Pons (tissue), 1 donor: ENCODE measurements around the gene TRAPPC2B.
A peak's percentile ranks its signal among the peaks of the same experiment; 100 is the strongest.

Experiments used
- DNase-seq: peaks from one replicate; pipeline ENCODE4 v3.0.0-alpha.2; 2016; ENCODE audit warnings: low spot score

TRAPPC2B gene

DNA sequence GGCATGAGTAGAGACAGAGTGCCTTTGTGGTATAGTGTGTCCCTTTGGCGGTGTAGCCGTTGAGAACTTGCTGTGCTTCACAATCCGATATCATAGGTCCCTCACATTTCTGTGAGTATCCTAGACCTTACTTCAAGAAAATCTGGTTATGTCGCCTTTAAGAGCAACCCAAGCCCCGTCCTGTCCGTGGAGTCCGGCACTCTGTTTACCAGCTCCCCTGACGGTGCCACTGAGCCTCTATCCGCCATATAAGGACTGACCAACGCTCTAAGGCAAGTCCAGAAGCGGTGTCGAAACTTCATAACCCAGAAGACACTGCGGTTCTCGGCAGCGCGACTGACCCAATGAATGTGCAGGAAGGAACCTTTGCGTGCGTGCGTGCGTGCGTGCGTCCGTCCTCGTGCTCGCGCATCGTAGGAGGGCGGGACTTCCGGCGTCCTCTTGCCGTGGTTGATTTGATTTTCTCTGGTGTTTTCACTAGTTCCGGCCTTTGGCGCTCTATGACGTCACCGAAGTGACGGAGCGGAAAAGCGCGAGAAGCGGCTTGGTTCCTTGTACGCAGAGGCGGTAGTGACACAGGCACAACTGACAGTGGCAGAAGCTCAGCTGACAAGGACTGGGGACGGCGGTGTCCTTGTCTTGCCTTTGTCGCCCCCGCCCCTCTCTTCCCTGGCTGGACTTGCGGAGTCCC is at the start of gene TRAPPC2B, which contains the start of gene ZNF547:
TSS of gene TRAPPC2B (plus strand) at position 555 of the 691 bp plus-strand sequence. CDS start 1,283 bp downstream, outside the sequence.
TSS of gene ZNF547 (plus strand) at position 555 of the 691 bp plus-strand sequence. CDS start 5,005 bp downstream, outside the sequence.
- peak; percentile 98 for DNase-seq

DNA sequence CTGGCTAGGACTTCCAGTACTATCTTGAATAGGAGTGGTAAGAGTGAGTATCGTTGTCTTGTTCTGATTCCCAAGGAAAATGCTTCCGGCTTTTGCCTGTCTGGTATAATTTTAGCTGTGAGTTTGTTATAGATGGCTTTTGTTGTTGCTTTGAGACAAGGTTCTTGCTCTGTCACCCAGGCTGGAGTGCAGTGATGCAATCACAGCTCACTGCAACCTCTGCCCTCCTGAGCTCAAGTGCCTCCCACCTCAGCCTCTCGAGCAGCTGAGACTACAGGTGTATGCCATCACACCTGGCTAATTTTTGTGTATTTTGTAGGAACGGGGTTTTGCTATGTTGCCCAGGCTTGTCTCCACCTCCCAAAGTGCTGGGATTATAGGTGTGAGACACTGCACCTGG is 49.2 kb upstream of the TRAPPC2B start:
- DNase-seq = no peak

DNA sequence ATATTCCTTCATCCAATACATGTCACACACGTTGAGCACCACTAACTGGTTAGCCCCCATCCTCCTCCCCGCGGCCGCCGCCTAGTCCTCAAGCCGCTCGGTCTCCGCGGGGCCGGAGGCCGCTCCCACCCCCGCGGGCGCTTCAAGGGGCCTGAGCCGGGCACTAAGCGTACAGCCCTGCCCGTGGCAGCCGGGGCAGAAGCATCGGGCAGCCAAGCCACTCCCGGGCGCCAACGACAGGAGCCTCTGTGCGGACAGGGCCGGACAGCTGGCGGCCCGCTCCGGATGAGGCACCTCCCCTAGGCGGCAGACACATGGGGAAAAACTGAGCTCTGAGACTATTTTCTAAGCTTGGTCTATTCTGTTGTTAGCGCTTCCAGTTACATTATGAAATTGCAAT is 45.8 kb upstream of the TRAPPC2B start:
- DNase-seq = no peak

DNA sequence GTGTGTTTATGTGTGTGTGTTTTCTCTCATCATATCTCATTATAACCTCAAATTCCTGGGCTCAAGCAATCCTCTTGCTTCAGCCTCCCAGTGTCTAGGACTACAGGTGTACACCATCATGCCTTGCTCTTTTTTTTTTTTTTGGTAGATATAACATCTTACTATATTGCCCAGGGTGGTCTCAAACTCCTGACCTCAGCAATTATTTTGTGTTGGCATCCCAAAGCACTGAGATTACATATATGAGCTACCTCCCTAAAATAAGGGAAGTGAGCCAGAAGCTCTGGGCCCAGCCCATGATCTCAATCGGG is 43.5 kb upstream of the TRAPPC2B start:
- DNase-seq = no peak

- peak; percentile 93 for DNase-seq
These were observed 42.9 kb upstream of the TRAPPC2B start, which contains the start of gene ZNF543 for GRCh38 chr19:57320180-57321084. TSS of gene ZNF543 (plus strand) at chr19:57320472. CDS start at chr19:57320854, 382 bp downstream.

DNA sequence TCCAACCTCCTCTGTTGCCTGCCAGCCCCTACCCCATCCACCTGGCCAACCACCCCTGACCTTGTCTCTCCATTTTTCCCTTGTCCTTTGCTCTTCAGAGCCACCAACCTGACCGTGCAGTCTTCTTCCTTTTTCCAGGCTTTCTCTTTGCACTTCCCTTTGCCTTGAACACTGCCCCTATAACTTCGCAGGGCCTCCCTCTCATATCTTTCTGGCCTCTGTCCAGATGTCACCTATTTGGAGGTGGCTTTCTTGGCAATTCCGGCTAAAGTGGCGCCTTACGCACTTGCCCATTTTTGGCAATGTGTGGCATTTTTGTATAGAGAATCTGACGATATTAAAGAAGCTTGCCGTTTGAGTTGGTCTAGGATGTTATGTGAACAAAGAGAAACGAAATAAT is 42.2 kb upstream of the TRAPPC2B start:
- DNase-seq = no peak

DNA sequence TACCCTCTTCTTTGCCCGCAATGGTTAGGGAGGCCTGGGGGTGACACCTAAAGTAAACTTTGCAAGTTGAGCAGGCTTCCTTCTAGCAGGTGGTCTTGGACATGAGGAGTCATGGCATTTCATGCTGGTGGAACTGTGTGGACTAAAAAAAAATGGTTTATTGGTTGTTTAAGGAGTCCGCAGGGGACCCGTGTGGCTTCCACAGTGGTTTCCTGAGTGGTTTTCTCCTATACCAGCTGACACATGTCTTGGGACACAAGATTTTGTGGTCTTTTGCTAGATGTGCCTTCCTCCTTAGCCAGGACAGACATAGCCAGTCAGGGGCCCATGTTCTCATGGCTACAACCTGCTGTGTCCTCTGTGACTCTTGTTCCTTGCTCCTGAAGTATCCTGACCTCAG is 41.6 kb upstream of the TRAPPC2B start:
- no peak for DNase-seq

GRCh38 chr19:57324992-57325391 is 38.4 kb upstream of the TRAPPC2B start:
- no peak for DNase-seq

- no peak for DNase-seq
These were observed 35.4 kb upstream of the TRAPPC2B start for GRCh38 chr19:57327993-57328392.

DNA sequence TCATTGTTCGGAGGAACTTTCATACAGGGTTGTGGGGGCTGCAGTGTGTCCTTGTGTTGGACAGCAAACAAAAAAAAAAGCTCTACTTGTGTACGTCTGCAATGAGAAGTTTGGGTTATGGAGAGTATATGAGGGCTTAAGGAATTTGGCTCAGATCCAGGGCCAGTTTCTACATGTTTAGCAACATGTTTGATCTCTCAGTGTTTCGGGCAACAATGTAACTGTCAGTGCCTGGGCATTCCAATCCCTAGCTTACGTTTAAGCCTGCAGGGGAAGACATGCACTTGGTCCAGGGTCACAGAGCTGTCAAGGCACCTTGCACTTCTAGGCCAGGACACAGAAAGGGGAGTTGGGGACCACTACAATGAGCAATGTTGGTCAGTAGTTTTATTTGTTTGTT is 29.2 kb upstream of the TRAPPC2B start:
- DNase-seq = no peak

GRCh38 chr19:57338877-57339276 is 24.5 kb upstream of the TRAPPC2B start:
- DNase-seq = no peak

- DNase-seq = no peak
These were observed 20.8 kb upstream of the TRAPPC2B start for GRCh38 chr19:57342582-57342981.

DNA sequence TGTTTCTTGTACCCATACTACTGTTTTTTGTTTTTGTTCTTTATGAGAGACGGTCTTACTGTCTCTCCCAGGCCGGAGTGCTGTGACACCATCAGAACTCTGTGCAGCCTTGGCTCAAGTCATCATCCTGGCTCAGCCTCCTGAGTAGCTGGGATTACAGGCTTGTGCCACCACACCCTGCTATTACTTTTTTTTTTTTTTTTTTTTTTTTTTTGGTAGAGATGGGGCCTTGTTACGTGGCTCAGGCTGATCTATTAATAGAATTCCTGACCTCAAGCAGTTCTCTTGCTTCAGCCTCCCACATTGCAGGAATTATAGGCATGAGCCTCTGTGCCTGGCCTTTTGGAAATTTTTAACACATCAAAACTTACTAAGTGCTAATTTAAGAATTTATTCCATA is 15.2 kb upstream of the TRAPPC2B start:
- DNase-seq = no peak

DNA sequence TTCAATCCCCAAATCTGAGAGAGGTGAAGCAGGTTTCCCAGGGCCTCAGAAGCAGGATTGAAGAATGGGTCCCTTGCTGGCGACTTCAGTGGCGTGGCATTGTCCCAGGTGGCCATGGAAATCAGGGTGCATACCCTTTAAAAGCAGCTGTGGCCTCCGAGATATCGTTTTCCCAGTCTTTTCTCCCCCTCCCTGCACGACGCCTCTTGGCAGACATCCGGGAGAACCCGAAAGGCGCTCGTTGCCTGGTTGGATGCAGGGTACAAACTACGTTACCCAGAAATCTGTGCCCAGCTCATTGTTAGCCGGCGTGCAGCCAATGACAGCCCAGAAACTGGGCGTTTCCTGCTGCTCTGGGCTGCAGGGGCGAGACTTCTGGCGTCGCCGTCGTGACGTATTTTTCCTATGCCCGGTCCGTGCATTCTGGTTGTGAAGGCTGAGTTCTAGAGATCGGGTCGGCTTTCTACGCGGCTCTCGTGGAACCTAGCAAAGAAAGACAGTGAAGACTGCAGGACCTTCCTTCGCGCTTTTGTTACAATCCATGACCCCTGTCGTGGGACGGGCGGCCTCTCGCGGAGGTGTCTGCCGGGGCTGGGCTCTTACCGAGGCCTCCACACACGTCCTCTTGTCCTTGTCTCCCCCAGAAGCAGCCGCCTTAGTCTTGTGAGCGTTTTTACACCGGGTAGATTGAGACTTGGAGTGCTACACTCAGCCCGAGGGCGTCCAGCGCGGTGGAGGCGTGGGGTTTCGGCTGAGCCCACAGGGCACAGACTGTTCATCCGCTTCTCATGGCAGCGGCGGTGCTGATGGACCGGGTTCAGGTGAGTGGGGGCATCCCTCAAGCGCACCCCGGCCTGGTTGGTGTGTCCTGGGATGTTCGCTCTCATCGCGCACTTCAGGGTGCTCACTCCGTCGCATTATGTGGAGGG is 12.2 kb upstream of the TRAPPC2B start, which contains the start of gene ZNF304:
TSS of gene ZNF304 (plus strand) at position 395 of the 929 bp plus-strand sequence. CDS start at position 789, 394 bp downstream.
- peak; percentile 96 for DNase-seq

DNA sequence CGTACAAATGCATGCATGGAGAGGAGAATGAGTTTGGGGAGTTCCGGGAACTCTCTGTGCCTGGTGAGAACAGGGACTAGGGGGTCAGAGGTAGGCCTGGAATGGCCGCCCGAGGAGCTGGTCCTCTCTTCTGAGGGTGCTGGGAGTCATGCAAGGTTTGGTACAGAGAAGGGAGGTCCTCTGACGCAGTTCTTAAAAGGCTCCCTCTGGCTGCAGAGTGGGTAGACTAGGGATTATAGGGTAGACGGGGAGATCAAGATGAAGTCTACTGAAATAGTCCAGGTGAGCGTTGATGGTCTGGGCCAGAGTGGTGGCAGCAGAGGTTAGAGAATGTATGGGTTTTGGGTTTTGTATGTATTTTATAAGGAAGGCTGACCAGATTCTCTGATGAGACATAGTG is 11.5 kb upstream of the TRAPPC2B start:
- DNase-seq = no peak

DNA sequence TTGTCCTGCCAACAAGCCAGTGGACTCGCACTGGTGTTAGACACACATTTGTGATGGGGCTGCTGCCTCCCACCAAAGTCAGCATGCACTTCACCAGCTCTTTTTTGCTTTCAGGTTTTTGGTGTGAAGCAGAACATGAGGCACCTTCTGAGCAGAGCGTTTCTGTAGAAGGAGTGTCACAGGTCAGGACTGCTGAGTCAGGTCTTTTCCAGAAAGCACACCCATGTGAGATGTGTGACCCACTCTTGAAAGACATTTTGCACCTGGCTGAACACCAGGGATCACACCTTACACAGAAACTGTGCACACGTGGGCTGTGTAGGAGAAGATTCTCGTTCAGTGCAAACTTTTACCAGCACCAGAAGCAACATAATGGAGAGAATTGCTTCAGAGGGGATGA is 7.4 kb upstream of the TRAPPC2B start:
- DNase-seq = no peak

- DNase-seq = no peak
These were observed 5.9 kb upstream of the TRAPPC2B start for GRCh38 chr19:57357406-57357805.

GRCh38 chr19:57359300-57359699 is 4.1 kb upstream of the TRAPPC2B start:
- no peak for DNase-seq

- DNase-seq = no peak
These were observed 932 bp upstream of the TRAPPC2B start for GRCh38 chr19:57362419-57362818.

- peak; percentile 4 for DNase-seq
These were observed 384 bp downstream of the TRAPPC2B start for GRCh38 chr19:57363688-57364181.

DNA sequence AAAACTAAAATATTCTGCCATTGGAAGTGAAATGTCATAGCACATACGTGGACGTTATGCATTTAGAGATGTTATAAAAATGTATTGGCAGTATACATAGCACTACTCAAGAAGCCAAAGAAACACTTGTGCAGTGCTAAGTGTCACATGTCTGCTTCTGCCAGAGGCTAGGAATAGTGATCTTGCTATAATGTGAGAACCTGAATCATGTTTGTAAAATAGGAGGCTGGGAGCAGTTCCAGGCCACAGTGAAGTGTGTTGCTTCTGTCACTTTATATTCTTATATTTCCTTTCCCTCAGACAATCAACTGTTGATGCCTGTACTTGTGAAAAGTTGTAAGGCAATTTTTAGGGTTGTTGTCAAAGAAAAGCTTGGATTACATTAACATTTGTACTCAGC is 3.4 kb downstream of the TRAPPC2B start:
- no peak for DNase-seq

DNA sequence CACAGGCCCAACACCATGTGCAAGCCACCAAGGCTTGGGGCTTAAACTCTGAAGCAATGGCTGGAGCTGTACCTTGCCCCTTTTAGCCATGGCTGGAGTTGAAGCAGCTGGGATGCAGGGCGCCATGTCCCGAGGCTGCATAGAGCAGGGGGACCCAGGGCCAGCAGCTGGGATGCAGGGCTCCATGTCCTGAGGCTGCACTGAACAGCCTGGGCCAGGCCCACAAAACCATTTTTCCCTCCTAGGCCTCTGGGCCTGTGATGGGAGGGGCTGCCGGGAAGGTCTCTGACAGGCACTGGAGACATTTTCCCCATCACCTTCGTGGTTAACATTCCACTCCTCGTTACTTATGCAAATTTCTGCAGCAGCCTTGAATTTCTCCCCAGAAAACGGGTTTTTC is 10.8 kb downstream of the TRAPPC2B start:
- no peak for DNase-seq
